Endometrial microvascular endothelial cells (primary cell): Measurements from ENCODE around the gene BDP1. TPM values are rescaled to one million over a fixed set of nuclear protein-coding genes. Genes with fewer than 3 reads are reported as not detected.
"Not testable (repeated sequence)": the region's sequence is repeated elsewhere in the genome, so short reads cannot be mapped to it uniquely, and the experiment has no call there.

Experiments used
- in situ Hi-C: cut with HindIII; loops from 2 replicates; pipeline ENCODE4 v1.10.0; 2017; ENCODE audit warnings: low sequenced_read_pairs, low pct_unique_long_range_greater_than_20kb; ENCODE audit errors: inconsistent ontology term
- total RNA-seq: library from RNA; depleted of rRNA; stranded (reverse); fragments of >200 nt; gene quantifications from one replicate; pipeline ENCODE4 v1.2.3, GENCODE V29; 2015; ENCODE audit errors: inconsistent ontology term

BDP1 gene
- total RNA-seq, 1 donor from 2014 or later: 22.9 TPM

DNA sequence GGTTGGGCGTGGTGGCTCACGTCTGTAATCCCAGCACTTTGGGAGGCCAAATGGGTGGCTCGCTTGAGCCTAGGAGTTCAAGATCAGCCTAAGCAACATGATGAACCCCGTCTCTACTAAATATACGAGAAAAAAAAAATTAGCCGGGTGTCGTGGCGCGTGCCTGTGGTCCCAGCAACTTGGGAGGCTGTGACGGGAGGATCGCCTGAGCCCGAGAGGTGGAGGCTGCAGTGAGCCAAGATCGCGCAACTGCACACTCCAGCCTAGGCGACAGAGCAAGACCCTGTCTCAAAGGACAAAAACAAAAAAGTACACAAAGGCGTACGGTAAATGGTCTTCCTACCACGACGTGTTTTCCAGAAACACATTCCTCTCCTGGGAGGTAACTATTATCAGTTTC lies 538 bp upstream of the BDP1 start:
- in situ Hi-C loops: no loop called here

DNA sequence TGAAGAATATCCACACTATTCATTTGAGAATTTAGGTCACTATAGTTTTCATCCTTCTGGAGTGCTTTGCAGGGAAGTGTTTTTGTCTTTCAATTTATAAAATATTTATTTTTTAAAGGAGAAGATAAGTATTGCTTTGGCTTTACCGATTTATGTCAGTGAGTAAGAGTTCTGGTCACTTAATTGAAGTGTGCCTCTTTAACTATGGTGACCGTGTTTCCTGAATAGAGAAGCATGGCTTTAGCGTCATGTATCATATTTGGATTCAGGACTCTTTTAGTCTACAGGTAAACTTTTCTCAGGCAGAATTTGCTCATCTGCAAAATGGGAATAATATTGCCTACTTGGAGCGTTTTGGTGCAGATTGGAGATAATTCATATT lies 902 bp downstream of the BDP1 start:
- in situ Hi-C loops: no loop called here

DNA sequence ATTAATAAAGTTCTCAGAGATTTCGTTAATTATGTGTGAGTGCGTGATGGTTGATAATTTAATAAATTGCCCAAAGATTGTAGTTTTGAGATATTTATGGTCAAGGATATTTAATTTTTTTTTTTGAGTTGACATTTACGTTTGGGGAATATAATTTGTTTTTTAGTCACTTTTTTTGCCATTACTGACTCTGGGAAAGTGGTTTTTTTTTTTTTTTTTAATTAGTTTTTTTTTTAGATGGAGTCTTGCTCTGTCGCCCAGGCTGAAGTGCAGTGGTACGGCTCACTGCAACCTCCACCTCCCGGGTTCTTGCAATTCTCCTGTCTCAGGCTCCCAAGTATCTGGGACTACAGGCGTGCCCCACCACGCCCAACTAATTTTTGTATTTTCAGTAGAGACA lies 1.7 kb downstream of the BDP1 start:
- in situ Hi-C loops: no loop called here

DNA sequence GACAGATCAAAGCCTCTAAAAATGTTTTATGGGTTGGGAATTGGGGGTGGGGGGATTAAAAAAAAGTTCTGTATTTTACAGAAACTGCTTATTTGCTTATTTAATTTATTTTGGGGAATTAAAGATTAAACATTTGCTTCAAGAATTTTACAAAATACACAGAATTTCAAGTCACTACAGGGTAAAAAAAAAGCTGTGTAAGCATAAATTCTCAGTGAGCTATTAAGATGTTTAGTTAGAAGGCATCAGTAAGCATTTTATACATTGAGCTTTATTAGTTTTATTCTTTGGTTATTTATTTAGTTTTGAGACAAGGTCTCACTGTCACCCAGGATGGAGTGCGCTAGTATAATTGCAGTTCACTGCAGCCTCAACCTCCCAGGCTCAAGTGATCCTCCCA lies 5.2 kb downstream of the BDP1 start:
- in situ Hi-C loops: no loop called here

DNA sequence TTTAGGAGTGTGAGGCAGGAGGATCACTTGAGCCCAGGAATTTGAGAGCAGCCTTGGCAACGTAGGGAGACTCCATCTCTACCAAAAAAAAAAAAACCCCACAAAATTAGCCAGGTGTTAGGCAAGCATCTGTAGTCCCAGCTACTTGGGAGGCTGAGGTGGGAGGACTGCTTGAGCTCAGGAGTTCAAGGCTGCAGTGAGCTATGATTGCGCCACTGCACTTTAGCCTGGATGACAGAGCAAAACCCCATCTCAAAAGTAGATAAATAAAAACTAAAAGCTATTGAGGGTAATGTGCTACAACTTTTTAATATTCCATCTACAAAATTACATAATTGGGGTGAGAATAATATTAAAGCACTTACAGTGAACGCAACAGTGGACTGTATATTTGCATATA lies 5.9 kb downstream of the BDP1 start:
- in situ Hi-C loops: no loop called here

DNA sequence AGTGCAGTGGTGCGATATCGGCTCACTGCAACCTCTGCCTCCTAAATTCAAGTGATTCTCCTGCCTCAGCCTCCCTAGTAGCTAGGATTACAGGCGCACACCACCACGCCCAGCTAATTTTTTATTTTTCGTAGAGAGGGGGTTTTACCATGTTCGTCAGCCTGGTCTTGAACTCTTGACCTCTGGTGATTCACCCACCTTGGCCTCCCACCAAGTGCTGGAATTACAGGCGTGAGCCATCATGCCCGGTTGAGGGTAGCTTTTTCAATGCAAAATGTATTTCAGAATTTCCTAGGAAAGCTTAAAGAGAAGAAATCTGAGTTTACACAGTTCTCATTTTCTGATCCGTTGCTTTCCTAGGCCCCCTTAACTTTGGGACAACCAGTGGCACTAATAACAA lies 15.7 kb downstream of the BDP1 start:
- in situ Hi-C loops: no loop called here

DNA sequence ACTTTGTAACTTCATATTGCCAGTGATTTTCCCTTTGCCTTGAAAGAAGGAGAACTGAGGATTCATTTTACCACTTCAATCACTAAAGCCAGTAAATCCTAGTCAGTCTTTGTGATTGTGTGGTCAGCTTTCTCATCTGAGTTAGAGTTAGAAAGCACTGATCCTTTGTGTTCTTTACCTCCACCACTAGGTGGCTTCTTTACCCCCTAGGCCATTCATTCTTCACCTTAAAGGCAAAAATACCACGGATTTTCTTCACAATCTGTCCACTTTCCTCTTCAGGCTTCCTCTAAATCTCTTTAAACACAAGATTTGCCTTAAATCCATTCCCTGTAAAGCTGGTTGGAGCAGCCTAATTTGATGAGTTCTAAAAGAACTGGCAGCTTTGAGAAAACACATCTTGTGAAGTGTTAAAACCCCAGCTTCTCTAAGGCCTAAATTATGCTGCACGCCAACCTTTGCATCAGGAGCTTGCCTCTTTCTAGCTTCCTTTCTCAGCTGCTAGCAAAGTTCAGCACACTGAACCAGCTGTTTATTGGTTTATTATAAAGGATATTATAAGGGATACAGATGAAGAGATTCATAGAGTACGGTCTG lies 20.4 kb downstream of the BDP1 start:
- in situ Hi-C loops: no loop called here

DNA sequence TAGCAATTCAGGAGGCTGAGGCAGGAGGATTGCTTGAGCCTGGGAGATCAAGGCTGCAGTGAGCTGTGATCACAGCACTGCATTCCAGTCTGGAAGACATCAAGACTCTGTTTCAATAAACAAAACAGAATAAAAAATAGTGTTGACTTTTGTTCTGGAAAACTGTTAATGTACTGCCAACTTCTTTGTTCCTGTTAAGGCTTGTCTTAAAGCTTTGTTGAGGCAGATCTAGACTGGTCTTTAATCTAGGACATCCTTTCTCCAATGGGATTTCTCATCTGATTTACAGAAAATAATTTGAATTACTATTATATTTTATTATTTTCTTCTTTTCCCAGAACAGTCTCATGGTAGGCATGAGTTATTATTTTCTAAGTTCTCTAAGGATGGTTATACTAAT lies 26.0 kb downstream of the BDP1 start:
- in situ Hi-C loops: no loop called here

DNA sequence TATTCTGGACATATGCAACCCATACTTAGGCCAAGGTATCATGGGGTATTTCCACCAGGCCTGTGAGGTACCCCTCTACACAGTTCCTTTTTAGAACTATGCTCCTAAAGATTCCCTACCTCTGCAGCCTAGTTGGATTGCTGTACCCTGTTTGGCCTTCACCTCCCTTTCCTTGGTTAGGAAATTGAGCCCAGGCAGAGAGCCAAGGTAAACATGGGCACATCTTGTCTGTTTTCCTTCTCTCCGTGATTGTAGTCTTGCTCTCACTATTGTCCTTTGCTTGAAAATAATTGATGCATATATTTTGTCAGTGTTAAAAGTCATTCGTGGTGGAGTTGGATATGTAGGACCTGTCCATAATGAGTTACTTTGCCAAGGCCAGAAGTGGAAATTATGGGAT lies 26.7 kb downstream of the BDP1 start:
- in situ Hi-C loops: no loop called here

DNA sequence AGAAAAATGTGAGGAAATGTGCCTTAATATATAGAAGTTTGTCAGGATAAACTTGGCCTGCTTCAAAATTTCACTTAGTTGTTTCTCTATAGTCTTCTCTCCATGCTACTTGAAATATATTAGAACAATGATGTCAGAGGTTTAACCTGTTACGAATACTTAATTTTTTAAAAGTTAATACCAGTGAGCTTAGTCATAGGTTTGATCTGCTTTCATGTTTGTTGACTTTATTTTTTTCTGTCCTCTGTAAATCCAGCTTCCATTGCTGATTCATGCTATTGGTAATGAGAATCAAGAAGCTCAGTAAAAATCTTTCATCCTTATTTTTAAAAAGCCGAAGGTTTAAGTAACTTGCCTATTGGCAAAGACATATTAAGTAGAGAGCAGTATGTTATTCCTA lies 27.9 kb downstream of the BDP1 start:
- in situ Hi-C loops: no loop called here

DNA sequence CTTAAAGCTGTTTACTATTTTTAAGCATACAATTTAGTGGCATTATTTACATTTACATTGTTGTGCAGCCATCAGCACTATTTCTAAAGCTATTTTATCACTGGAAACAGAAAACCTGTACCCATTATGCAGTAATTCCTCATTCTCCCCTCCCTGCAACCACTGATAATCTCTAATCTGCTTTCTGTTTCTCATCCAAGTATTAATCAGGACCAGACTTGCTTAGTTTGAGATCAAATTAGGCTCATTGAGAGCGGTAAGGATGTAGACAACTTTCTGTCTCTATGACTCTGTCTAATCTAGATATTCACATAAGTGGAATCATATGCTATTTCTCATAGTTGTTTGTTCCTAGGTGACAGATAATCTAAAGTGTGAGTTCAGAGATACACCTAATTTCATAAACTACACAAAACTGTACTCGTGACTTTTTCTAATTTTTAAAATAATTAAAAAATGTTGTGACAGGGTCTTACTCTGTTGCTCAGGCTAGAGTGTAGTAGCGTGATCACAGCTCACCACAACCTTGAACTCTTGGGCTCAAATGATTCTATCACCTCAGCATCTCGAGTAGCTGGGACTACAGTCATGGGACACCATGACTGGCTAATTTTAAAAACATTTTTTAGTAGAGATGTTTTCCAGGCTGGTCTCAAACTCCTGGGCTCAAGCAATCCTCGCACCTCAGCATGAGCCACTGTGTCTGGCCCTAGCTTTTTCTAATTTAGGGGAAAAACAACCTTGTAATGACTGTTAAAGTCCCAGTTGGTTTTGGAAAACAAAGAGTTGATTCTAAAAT lies 37.6 kb downstream of the BDP1 start:
- in situ Hi-C loops: no loop called here

DNA sequence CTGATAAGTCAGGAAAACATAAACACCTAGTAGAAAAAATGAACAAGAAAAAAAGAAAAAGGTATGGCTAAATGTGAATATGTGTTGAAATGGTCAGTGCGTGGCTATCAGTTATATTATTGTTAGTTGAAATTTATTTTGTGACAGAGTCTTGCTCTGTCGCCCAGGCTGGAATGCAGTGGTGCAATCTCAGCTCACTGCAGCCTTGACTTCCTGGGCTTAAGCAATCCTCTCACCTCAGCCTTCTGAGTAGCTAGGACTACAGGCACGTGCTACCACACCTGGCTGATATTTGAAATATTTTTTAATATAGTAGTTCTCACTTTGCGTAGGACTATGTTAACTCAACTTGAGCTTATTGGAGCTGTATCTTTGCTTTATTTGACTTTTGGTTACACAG lies 38.8 kb downstream of the BDP1 start:
- in situ Hi-C loops: not testable (repeated sequence)

DNA sequence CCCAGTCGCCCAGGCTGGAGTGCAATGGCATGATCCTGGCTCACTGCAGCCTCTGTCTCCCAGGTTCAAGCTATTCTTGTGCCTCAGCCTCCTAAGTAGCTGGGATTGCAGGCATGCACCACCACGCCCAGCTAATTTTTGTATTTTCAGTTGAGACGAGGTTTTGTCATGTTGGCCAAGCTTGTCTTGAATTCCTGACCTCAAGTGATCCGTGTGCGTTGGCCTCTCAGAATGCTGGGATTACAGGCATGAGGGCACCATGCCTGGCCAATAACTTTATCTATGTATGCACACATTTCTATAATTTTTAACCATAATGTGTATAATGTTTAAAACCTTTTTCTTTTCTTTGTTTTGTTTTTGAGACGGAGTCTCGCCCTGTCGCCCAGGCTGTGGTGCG lies 43.3 kb downstream of the BDP1 start:
- in situ Hi-C loops: not testable (repeated sequence)

DNA sequence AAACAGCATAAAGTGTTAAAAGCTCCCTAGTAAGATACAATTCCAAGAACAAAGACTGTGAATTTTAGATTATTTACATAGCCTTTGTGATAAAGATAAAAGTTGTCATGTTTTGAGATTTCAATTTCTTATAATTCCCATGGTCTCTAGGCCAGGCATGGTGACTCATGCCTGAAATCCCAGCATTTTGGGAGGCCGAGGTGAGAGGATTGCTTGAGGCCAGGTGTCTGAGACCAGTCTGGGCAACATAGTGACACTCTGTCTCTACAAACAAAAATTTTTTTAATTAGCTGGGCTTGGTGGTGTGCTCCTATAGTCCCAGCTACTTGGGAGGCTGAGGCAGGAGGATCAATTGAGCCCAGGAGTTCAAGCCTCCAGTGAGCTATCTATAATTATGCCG lies 48.1 kb downstream of the BDP1 start:
- in situ Hi-C loops: no loop called here

DNA sequence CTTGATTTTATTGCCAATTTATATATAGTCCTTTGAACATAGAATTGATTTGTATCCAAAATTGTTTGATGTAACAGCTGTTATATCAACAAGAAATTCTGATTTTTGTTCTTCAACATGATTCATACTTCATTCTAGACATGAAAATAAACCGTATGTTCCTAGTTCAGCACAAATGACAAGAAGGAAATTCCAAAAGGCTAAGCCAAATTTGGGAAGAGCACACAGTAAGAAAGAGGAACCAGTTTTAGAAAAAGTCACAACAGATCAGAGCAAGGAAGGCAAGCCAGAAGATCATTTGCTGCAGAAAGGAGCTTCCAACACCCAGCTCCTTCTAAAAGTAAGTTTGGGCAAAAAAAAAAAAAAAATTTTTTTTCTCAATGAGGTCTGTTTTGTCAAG lies 66.7 kb downstream of the BDP1 start:
- in situ Hi-C loops: no loop called here

DNA sequence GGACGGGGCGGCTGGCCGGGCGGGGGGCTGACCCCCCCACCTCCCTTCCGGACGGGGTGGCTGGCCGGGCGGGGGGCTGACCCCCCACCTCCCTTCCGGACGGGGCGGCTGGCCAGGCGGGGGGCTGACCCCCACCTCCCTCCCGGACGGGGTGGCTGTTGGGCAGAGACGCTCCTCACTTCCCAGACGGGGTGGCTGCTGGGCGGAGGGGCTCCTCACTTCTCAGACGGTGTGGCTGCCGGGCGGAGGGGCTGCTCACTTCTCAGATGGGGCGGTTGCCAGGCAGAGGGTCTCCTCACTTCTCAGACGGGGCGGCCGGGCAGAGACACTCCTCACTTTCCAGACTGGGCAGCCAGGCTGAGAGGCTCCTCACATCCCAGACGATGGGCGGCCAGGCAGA lies 70.2 kb downstream of the BDP1 start:
- in situ Hi-C loops: not testable (repeated sequence)

DNA sequence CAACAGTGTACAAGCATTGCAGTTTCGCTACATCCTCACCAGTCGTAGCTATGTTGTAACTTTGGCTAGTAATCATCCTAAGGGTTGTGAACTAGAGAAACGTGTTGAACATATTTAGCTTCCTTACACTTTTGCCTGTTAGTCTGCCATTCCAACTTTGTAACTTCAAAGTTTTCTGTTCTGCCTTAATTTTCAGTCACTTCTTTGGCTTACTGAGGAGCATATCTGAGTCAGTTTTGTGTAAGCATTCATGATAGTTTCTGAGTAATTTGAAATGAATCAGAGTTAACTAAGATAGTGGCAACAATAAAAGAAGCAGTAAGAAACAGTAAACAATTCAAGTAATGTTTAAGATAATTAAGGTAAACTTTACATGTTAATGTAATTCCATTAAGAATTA lies 72.8 kb downstream of the BDP1 start:
- in situ Hi-C loops: no loop called here

DNA sequence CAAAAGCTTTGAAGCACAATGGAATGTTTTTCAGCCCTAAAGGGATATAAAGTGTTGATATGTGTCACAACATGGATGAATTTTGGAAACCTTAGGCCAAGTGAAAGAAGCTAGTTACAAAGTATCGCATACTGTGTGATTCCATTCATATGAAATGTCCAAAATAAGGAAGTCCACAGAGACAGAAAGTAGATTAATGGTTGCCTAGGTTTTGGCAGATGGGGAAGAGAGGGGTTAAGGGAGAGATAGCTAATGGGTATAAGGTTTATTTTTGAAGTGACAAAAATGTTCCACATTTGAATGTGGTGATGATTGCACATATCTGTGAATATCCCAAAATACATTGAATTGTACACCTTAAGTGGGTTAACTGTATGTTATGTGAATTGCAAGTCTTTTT lies 74.2 kb downstream of the BDP1 start:
- in situ Hi-C loops: no loop called here

DNA sequence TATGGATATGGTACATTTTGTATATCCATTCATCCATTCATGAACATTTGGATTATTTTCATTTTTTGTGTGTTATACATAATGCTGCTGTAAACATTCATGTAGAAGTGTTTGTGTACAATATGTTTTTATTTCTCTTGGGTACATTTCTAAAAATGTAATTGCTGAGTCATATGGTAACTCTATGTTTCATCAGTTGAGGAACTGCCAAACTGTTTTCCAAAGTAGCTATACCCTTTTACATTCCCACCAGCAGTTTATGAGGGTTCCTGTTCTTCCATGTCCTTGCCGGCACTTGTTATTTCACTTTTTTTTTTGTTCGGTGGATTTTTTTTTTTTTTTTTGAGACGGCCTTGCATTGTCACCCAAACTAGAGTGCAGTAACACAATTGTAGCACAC lies 77.7 kb downstream of the BDP1 start:
- in situ Hi-C loops: no loop called here

DNA sequence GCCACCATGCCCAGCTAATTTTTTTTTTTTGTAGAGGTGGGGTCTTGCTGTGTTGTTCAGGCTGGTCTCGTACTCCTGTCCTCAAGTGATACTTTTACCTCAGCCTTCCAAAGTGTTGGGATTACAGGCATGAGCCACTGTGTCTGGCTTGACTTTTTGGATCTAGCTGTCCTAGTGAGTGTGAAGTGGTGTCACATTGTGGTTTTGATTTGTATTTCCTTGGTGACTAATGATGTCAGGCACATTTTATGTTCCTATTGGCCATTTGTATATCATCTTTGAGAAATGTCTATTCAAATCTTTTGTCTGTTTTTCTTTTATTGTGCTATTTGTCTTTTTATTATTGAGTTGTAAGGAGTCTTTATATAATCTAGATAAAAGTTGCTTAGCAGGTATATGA lies 78.2 kb downstream of the BDP1 start:
- in situ Hi-C loops: no loop called here

DNA sequence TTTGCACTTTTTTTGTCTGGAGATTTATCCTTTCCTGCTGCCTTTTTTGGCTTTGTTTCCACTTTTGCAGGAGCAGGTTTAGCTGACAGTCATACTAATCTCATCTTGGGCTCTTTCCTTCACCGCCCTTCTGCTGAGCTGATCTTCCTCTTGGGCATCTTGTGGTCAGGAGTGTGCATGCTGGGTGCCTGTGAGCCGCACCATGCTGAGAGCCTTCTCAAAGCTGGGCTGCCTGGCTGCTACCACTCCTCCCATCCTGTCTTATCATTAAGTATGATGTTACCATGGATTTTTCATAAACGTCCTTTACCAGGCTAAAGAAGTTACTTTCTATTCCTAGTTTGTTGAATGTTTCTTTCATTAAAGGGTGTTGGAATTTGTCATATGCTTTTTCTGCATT lies 82.2 kb downstream of the BDP1 start:
- in situ Hi-C loops: no loop called here
